ENCODE data around the gene MOK.

DNA sequence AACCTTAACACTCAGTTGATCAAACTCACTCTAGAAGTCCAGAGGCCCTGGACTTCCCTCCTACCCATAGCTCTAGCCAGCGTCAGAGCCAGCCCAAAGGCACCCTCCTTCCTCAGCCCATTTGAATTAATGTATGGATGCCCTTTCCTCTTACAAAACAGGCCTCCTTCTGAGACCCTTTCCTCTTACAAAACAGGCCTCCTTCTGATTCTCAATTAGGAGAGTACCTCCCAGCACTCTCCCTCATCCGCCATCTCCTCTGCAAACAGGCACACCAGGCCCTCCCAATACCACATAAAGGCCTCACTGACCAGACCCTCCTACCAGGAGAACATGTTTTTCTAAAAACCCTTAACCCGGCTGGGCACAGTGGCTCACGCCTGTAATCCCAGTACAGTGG lies 65.7 kb downstream of the MOK start:
- no peak for TF ChIP-seq POLR2A (IDR thresholded peaks at IDR 0.05)
- no peak for TF ChIP-seq CTCF (IDR thresholded peaks at IDR 0.05)

Data from vagina (tissue), 2 donors.